Mesendoderm (in vitro differentiated cells): ENCODE measurements around the gene RPAP3.
A peak's percentile ranks its signal among the peaks of the same experiment; 100 is the strongest.

ENCODE experiments used
- DNase-seq: peaks from one replicate; pipeline ENCODE4 v3.0.0; 2013
- H2AK5ac ChIP-seq: 2 replicates; pipeline ENCODE4 v1.6.1; 2013; ENCODE audit warnings: low read length, inconsistent platforms
- H2BK120ac ChIP-seq: 2 replicates; pipeline ENCODE4 v1.6.1; 2013; ENCODE audit warnings: low read depth, mild to moderate bottlenecking, low read length, moderate library complexity, mixed read lengths
- H2BK15ac ChIP-seq: replicated peaks from 2 replicates; pipeline ENCODE4 v1.6.1; 2013; ENCODE audit warnings: low read depth, mild to moderate bottlenecking, moderate library complexity
- H2BK5ac ChIP-seq: 2 replicates; pipeline ENCODE4 v1.6.1; 2013; ENCODE audit warnings: low read length, inconsistent platforms
- H3K18ac ChIP-seq: 2 replicates; pipeline ENCODE4 v1.6.1; 2013; ENCODE audit warnings: mild to moderate bottlenecking, low read length, mixed read lengths
- H3K23ac ChIP-seq: one replicate; pipeline ENCODE4 v1.6.1; 2013; ENCODE audit warnings: low read length
- H3K27ac ChIP-seq: 2 replicates; pipeline ENCODE4 v1.5.1; 2013; ENCODE audit warnings: low read depth, mild to moderate bottlenecking, inconsistent platforms, low read length, moderate library complexity
- H3K27me3 ChIP-seq: 2 replicates; pipeline ENCODE4 v1.6.1; 2013; ENCODE audit warnings: low read length, control low read depth, mild to moderate bottlenecking, inconsistent platforms; ENCODE audit not compliant: insufficient read depth, poor library complexity
- H3K36me3 ChIP-seq: 2 replicates; pipeline ENCODE4 v1.6.1; 2013; ENCODE audit warnings: low read length, inconsistent platforms; ENCODE audit not compliant: control insufficient read depth, insufficient read depth
- H3K4ac ChIP-seq: one replicate; pipeline ENCODE4 v1.6.1; 2013; ENCODE audit warnings: low read depth, mild to moderate bottlenecking, low read length, moderate library complexity
- H3K4me1 ChIP-seq: 2 replicates; pipeline ENCODE4 v1.6.1; 2013; ENCODE audit warnings: low read depth, low read length, inconsistent platforms; ENCODE audit not compliant: control insufficient read depth
- H3K4me2 ChIP-seq: 2 replicates; pipeline ENCODE4 v1.6.1; 2013; ENCODE audit warnings: low read length
- H3K4me3 ChIP-seq: 2 replicates; pipeline ENCODE4 v1.5.1; 2013; ENCODE audit warnings: mild to moderate bottlenecking, low read length
- H3K56ac ChIP-seq: one replicate; pipeline ENCODE4 v1.6.1; 2013; ENCODE audit warnings: low read length
- H3K79me1 ChIP-seq: 2 replicates; pipeline ENCODE4 v1.6.1; 2013; ENCODE audit warnings: low read length, inconsistent platforms
- H3K79me2 ChIP-seq: 2 replicates; pipeline ENCODE4 v1.6.1; 2013; ENCODE audit warnings: mild to moderate bottlenecking, low read length; ENCODE audit not compliant: control insufficient read depth, insufficient read depth
- H3K9ac ChIP-seq: 2 replicates; pipeline ENCODE4 v1.6.1; 2013; ENCODE audit warnings: low read length, inconsistent platforms
- H4K5ac ChIP-seq: one replicate; pipeline ENCODE4 v1.6.1; 2013; ENCODE audit warnings: low read length
- H4K8ac ChIP-seq: one replicate; pipeline ENCODE4 v1.6.1; 2013; ENCODE audit warnings: low read depth, mild to moderate bottlenecking, control low read depth, low read length, moderate library complexity
- WGBS: extraction: QIAGEN DNeasy Blood & Tissue Kit; methylation state at CpG from one replicate; pipeline ENCODE4 v1.1.7; 2013; ENCODE audit warnings: low lambda C conversion rate, missing lambda C conversion rate; ENCODE audit not compliant: insufficient coverage; ENCODE audit errors: extremely low coverage; 5-methylcytosine and 5-hydroxymethylcytosine counted together

RPAP3 gene

GRCh38 chr12:47744778-47745436 is 39.1 kb upstream of the RPAP3 start:
- DNase-seq: no peak
- no CpG with 5 or more reads among the region's 8 CpGs for WGBS

GRCh38 chr12:47744005-47744651 is 38.3 kb upstream of the RPAP3 start:
- no peak overlapping the region for H3K9ac ChIP-seq
- no peak overlapping the region for H3K4ac ChIP-seq
- DNase-seq: peak; percentile 85
- no peaks in the 10 kb centered on the region for H3K79me2 ChIP-seq
- H3K4me2 ChIP-seq: no peak overlapping the region
- H3K79me1 ChIP-seq: no peaks in the 10 kb centered on the region
- no peaks in the 10 kb centered on the region for H3K27me3 ChIP-seq
- no peak overlapping the region for H2BK15ac ChIP-seq
- no peak overlapping the region for H4K5ac ChIP-seq
- no peak overlapping the region for H3K23ac ChIP-seq
- H4K8ac ChIP-seq: no peak overlapping the region
- WGBS: no CpG with 5 or more reads among the region's 10 CpGs
- no peak overlapping the region for H3K18ac ChIP-seq
- no peak overlapping the region for H2AK5ac ChIP-seq
- no peak overlapping the region for H3K27ac ChIP-seq
- H3K4me3 ChIP-seq: no peak overlapping the region
- H3K56ac ChIP-seq: peak overlapping the region; percentile 9
- no peaks in the 10 kb centered on the region for H3K4me1 ChIP-seq
- H3K36me3 ChIP-seq: no peaks in the 10 kb centered on the region
- no peak overlapping the region for H2BK5ac ChIP-seq
- no peak overlapping the region for H2BK120ac ChIP-seq

More at GRCh38 chr12:47744778-47745436, 39.1 kb upstream of the RPAP3 start:
- Histone ChIP-seq H3K27ac (no peak overlapping the region), H3K79me2 (no peaks in the 10 kb centered on the region), H3K27me3 (no peaks in the 10 kb centered on the region), H2AK5ac (no peak overlapping the region), H3K4me1 (no peaks in the 10 kb centered on the region), H3K4me3 (no peak overlapping the region), H3K79me1 (no peaks in the 10 kb centered on the region), H4K5ac (no peak overlapping the region), H3K56ac (no peak overlapping the region), H3K18ac (no peak overlapping the region), H3K4me2 (no peak overlapping the region), H2BK15ac (no peak overlapping the region), H3K9ac (no peak overlapping the region), H2BK120ac (no peak overlapping the region), H4K8ac (no peak overlapping the region), H3K36me3 (no peaks in the 10 kb centered on the region), H3K4ac (no peak overlapping the region), H3K23ac (no peak overlapping the region), H2BK5ac (no peak overlapping the region)

- Histone ChIP-seq H3K79me1 (no peaks in the 10 kb centered on the region), H3K4me1 (no peaks in the 10 kb centered on the region), H3K27me3 (no peaks in the 10 kb centered on the region), H3K36me3 (no peaks in the 10 kb centered on the region), H3K27ac (no peak overlapping the region), H2BK15ac (no peak overlapping the region), H3K9ac (no peak overlapping the region), H3K4me2 (no peak overlapping the region), H3K23ac (no peak overlapping the region), H3K56ac (peak overlapping the region; percentile 9), H2AK5ac (no peak overlapping the region), H4K8ac (no peak overlapping the region), H3K4me3 (no peak overlapping the region), H3K79me2 (no peaks in the 10 kb centered on the region), H2BK120ac (no peak overlapping the region), H2BK5ac (no peak overlapping the region), H4K5ac (no peak overlapping the region), H3K4ac (no peak overlapping the region), H3K18ac (no peak overlapping the region)
- WGBS: no CpG with 5 or more reads among the region's 9 CpGs
- no peak for DNase-seq
These were observed 37.6 kb upstream of the RPAP3 start for GRCh38 chr12:47743311-47743860.

- Histone ChIP-seq H3K4ac (no peak overlapping the region), H3K23ac (no peak overlapping the region), H4K5ac (no peak overlapping the region), H3K4me1 (no peaks in the 10 kb centered on the region), H3K27ac (no peak overlapping the region), H3K27me3 (no peaks in the 10 kb centered on the region), H3K36me3 (no peaks in the 10 kb centered on the region), H2AK5ac (no peak overlapping the region), H3K9ac (no peak overlapping the region), H3K18ac (no peak overlapping the region), H3K79me1 (no peaks in the 10 kb centered on the region), H3K56ac (no peak overlapping the region), H3K4me2 (no peak overlapping the region), H2BK5ac (no peak overlapping the region), H3K79me2 (no peaks in the 10 kb centered on the region), H2BK120ac (no peak overlapping the region), H4K8ac (no peak overlapping the region), H3K4me3 (no peak overlapping the region), H2BK15ac (no peak overlapping the region)
- DNase-seq: peak; percentile 65
- WGBS: no CpG with 5 or more reads among the region's 7 CpGs
These were observed 36.5 kb upstream of the RPAP3 start for GRCh38 chr12:47742253-47742825.

- Histone ChIP-seq H2AK5ac (no peak overlapping the region), H4K5ac (no peak overlapping the region), H3K23ac (no peak overlapping the region), H3K27ac (no peak overlapping the region), H4K8ac (no peak overlapping the region), H2BK15ac (no peak overlapping the region), H3K4me3 (no peak overlapping the region), H3K79me1 (no peaks in the 10 kb centered on the region), H3K56ac (no peak overlapping the region), H3K27me3 (no peaks in the 10 kb centered on the region), H3K4me2 (no peak overlapping the region), H3K18ac (no peak overlapping the region), H3K4ac (no peak overlapping the region), H2BK5ac (no peak overlapping the region), H3K4me1 (no peaks in the 10 kb centered on the region), H2BK120ac (no peak overlapping the region), H3K36me3 (no peaks in the 10 kb centered on the region), H3K9ac (no peak overlapping the region), H3K79me2 (no peaks in the 10 kb centered on the region)
- no CpG with 5 or more reads among the region's 4 CpGs for WGBS
- no peak for DNase-seq
These were observed 35.5 kb upstream of the RPAP3 start for GRCh38 chr12:47741340-47741703.
